ENCODE results near the gene OR2J2. TPM values are rescaled to one million over a fixed set of nuclear protein-coding genes. Genes with fewer than 3 reads are reported as not detected.
"Not testable (repeated sequence)": the region's sequence is repeated elsewhere in the genome, so short reads cannot be mapped to it uniquely, and the experiment has no call there.

Gene OR2J2
- total and polyA plus RNA-seq, 9 of the 15 experiments (the other 6 are each of a cell fraction or from before 2014, with no cell fraction given) = not detected

DNA sequence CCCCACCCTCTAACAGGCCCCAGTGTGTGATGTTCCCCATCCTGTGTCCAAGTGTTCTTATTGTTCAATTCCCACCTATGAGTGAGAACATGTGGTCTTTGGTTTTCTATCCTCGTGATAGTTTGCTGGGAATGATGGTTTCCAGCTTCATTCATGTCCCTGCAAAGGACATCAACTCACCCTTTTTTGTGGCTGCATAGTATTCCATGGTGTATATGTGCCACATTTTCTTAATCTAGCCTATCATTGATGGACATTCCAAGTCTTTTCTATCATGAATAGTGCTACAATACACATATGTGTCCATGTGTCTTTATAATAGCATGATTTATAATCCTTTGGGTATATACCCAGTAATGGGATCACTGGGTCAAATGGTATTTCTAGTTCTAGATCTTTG, 15.5 kb upstream of the OR2J2 start:
- H3K9me3 ChIP-seq (replicated peaks; ENCODE audit: control insufficient read depth, insufficient read depth, low read depth, low read length); CTCF ChIA-PET (ENCODE audit: low intra/inter-chr PET ratio); H3K4me1 ChIP-seq (replicated peaks in 1 of 2; ENCODE audit: control insufficient read depth in 2 of 2, insufficient read depth in 2 of 2, low read length in 2 of 2); H3K9ac ChIP-seq (ENCODE audit: insufficient read depth in 1 of 2, low read depth in 2 of 2, low read length in 2 of 2); H4K20me1 ChIP-seq (replicated peaks; ENCODE audit: control insufficient read depth, insufficient read depth, low read length); H3K27ac ChIP-seq (ENCODE audit: extremely low read depth, low read depth, low read length); H3K9me1 ChIP-seq (ENCODE audit: control insufficient read depth, insufficient read depth, low read length); in situ Hi-C loops (cut with MboI); H3K36me3 ChIP-seq (ENCODE audit: control insufficient read depth, insufficient read depth, low read length); FAIRE-seq; H3K27me3 ChIP-seq (ENCODE audit: control insufficient read depth in 2 of 2, insufficient read depth in 2 of 2, low read length in 2 of 2); H3K4me2 ChIP-seq (ENCODE audit: insufficient read depth, low read length); intact Hi-C loops (cut with micrococcal nuclease); H2AFZ ChIP-seq (ENCODE audit: low read depth, low read length); H3K4me3 ChIP-seq; H3K79me2 ChIP-seq (ENCODE audit: control insufficient read depth, insufficient read depth, low read length); ATAC-seq; DNase-seq (ENCODE audit: extremely low read depth in 1 of 4, low spot score in 3 of 4); POLR2A ChIA-PET; BruUV-seq (replicated peaks): not testable (repeated sequence)
- 0% methylated on average over 1 of the region's 1 CpG for WGBS (ENCODE audit: insufficient coverage, low coverage, missing lambda C conversion rate)
- peak; percentile 86 for TF ChIP-seq ZNF146 (CRISPR knock-in tag; IDR thresholded peaks at IDR 0.05; ENCODE audit: unreplicated experiment)

DNA sequence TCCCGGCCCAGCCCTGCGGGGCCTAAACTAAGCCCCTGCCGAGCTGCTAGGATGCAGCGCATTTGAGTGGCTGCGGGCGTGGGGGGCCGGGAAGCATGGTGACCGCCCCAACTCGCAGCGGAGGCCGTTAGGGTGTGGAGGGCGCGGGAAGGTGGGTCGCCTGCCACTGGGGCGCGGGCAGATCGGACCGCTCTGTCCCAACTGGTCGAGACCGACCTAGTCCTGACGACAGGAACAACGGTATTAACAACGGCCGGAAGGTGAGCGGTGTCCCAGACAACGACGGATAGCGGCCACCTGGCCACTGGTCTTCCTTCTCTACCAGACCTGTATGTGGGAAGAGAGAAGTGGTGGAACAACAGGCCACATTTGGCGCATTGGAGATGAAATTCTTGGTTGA, 10.8 kb upstream of the OR2J2 start:
- FAIRE-seq; H3K27ac ChIP-seq (ENCODE audit: extremely low read depth, low read depth, low read length): not testable (repeated sequence)
- 0% methylated on average over 13 of the region's 29 CpGs for whole genome bisulfite sequencing (ENCODE audit: insufficient coverage, low coverage, missing lambda C conversion rate)

GRCh38 chr6:29165571-29165970, 5.1 kb upstream of the OR2J2 start:
- H3K9me1 ChIP-seq (ENCODE audit: control insufficient read depth, insufficient read depth, low read length); H3K4me2 ChIP-seq (ENCODE audit: insufficient read depth, low read length); H3K27ac ChIP-seq (ENCODE audit: extremely low read depth, low read depth, low read length); H3K79me2 ChIP-seq (ENCODE audit: control insufficient read depth, insufficient read depth, low read length); H3K9ac ChIP-seq (ENCODE audit: insufficient read depth in 1 of 2, low read depth in 2 of 2, low read length in 2 of 2); BruUV-seq (replicated peaks); DNase-seq (ENCODE audit: extremely low read depth in 1 of 4, low spot score in 3 of 4); H2AFZ ChIP-seq (ENCODE audit: low read depth, low read length); H3K36me3 ChIP-seq (ENCODE audit: control insufficient read depth, insufficient read depth, low read length); H4K20me1 ChIP-seq (replicated peaks; ENCODE audit: control insufficient read depth, insufficient read depth, low read length); ATAC-seq; POLR2A ChIA-PET; H3K4me3 ChIP-seq; CTCF ChIA-PET (ENCODE audit: low intra/inter-chr PET ratio); intact Hi-C loops (cut with micrococcal nuclease); FAIRE-seq; in situ Hi-C loops (cut with MboI); H3K9me3 ChIP-seq (replicated peaks; ENCODE audit: control insufficient read depth, insufficient read depth, low read depth, low read length); H3K4me1 ChIP-seq (replicated peaks in 1 of 2; ENCODE audit: control insufficient read depth in 2 of 2, insufficient read depth in 2 of 2, low read length in 2 of 2): not testable (repeated sequence)
- 2% methylated on average over 15 of the region's 28 CpGs for WGBS (ENCODE audit: insufficient coverage, low coverage, missing lambda C conversion rate)
- peaks cover 23 to 24% of the 10 kb centered on the region in 2 experiments; a peak in 4 of 5 replicates for H3K27me3 ChIP-seq (ENCODE audit: control insufficient read depth in 2 of 2, insufficient read depth in 2 of 2, low read length in 2 of 2)

More for the DNA sequence above, 10.8 kb upstream of the OR2J2 start:
- DNase-seq (ENCODE audit: extremely low read depth in 1 of 4, low spot score in 3 of 4); H3K9ac ChIP-seq (ENCODE audit: insufficient read depth in 1 of 2, low read depth in 2 of 2, low read length in 2 of 2); H3K4me2 ChIP-seq (ENCODE audit: insufficient read depth, low read length); H4K20me1 ChIP-seq (replicated peaks; ENCODE audit: control insufficient read depth, insufficient read depth, low read length); H3K4me1 ChIP-seq (replicated peaks in 1 of 2; ENCODE audit: control insufficient read depth in 2 of 2, insufficient read depth in 2 of 2, low read length in 2 of 2); in situ Hi-C loops (cut with MboI); intact Hi-C loops (cut with micrococcal nuclease); H3K9me1 ChIP-seq (ENCODE audit: control insufficient read depth, insufficient read depth, low read length); H2AFZ ChIP-seq (ENCODE audit: low read depth, low read length); H3K36me3 ChIP-seq (ENCODE audit: control insufficient read depth, insufficient read depth, low read length); CTCF ChIA-PET (ENCODE audit: low intra/inter-chr PET ratio); POLR2A ChIA-PET; BruUV-seq (replicated peaks); H3K4me3 ChIP-seq; H3K79me2 ChIP-seq (ENCODE audit: control insufficient read depth, insufficient read depth, low read length); H3K9me3 ChIP-seq (replicated peaks; ENCODE audit: control insufficient read depth, insufficient read depth, low read depth, low read length): not testable (repeated sequence)
- peak; percentile 61 for ATAC-seq
- H3K27me3 ChIP-seq (ENCODE audit: control insufficient read depth in 2 of 2, insufficient read depth in 2 of 2, low read length in 2 of 2) = peaks cover 23 to 24% of the 10 kb centered on the region in 2 experiments; a peak in 4 of 5 replicates
